ENCODE data around the gene EIF5.

DNA sequence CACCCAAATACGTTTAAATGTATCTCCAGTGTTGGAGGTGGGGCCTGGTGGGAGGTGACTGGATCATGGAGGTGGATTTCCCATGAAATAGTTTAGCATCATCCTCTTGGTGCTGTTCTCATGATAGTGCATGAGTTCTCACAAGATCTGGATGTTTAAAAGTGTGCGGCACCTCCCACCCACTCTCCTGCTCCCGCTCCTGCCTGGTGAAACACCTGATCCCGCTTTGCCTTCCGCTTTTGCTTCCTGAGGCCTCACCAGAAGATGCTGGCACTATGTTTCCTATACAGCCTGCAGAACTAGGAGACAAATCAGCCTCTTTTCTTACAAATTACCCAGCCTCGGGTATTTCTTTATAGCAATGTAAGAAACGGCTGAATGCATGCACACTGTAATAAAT lies 20.1 kb downstream of the EIF5 start:
- TF ChIP-seq, protein P1, sequence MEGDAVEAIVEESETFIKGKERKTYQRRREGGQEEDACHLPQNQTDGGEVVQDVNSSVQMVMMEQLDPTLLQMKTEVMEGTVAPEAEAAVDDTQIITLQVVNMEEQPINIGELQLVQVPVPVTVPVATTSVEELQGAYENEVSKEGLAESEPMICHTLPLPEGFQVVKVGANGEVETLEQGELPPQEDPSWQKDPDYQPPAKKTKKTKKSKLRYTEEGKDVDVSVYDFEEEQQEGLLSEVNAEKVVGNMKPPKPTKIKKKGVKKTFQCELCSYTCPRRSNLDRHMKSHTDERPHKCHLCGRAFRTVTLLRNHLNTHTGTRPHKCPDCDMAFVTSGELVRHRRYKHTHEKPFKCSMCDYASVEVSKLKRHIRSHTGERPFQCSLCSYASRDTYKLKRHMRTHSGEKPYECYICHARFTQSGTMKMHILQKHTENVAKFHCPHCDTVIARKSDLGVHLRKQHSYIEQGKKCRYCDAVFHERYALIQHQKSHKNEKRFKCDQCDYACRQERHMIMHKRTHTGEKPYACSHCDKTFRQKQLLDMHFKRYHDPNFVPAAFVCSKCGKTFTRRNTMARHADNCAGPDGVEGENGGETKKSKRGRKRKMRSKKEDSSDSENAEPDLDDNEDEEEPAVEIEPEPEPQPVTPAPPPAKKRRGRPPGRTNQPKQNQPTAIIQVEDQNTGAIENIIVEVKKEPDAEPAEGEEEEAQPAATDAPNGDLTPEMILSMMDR (IDR thresholded peaks at IDR 0.05) = no peak
- TF ChIP-seq POLR2A (IDR thresholded peaks at IDR 0.05) = no peak

All from body of pancreas (tissue), 4 donors.